GM12891 (cell line): ENCODE results near the gene CRKL.

Experiments
- PAX5 ChIP-seq: IDR thresholded peaks from 2 replicates; pipeline ENCODE4 v1.6.1; 2011; ENCODE audit warnings: low read length, moderate library complexity, mild to moderate bottlenecking; ENCODE audit not compliant: insufficient read depth, severe bottlenecking
- POLR2A ChIP-seq: IDR thresholded peaks from 2 replicates; pipeline ENCODE4 v1.6.1; 2011; ENCODE audit warnings: low read depth, low read length, control low read depth
- POLR2AphosphoS5 ChIP-seq: IDR thresholded peaks from 2 replicates; pipeline ENCODE4 v1.6.1; 2011; ENCODE audit warnings: low read depth, low read length, control low read depth
- POU2F2 ChIP-seq: IDR thresholded peaks from 2 replicates; pipeline ENCODE4 v1.6.1; 2011; ENCODE audit warnings: low read depth, mild to moderate bottlenecking, control low read depth, low read length, moderate library complexity
- SPI1 ChIP-seq: IDR thresholded peaks from 2 replicates; pipeline ENCODE4 v1.6.1; 2011; ENCODE audit warnings: low read depth, low read length, control low read depth
- TAF1 ChIP-seq: IDR thresholded peaks from 2 replicates; pipeline ENCODE4 v1.6.1; 2011; ENCODE audit warnings: low read depth, low read length, control low read depth

DNA sequence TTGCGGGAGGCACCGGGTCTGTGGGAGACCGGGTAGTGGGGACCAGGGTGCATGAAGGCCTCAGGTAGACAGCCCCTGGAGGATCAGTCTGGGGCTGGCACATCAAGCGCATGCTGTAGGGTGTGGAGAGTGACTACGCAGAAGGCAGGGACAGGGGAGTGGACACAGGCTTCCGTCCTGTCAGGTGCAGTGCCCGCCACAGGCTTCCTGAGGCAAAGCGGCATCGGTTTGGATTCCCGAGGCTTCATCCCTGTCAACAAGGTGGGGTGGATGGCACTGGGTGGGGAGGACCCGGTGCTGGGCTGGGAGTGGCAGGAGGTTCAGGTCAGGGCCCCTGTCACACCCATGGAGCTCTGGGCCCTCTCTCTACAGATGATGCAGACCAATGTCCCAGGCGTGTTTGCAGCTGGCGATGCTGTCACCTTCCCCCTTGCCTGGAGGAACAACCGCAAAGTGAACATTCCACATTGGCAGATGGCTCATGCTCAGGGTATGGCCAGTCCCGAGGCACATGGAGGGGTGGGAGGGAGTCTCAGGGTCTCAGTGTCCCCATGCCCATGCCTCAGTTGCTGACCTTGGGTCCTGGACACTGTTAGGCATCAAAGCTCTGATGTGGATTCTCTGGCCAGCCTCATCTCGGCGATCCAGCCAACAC, 60.4 kb downstream of the CRKL start:
- TF ChIP-seq POLR2AphosphoS5, result no peak
- no peak for TF ChIP-seq TAF1
- TF ChIP-seq POLR2A, result no peak
- TF ChIP-seq PAX5, result no peak
- no peak for TF ChIP-seq SPI1
- no peak for TF ChIP-seq POU2F2
